NT2/D1 (cell line): ENCODE data around the gene MIPOL1.

Experiments used
- SUZ12 ChIP-seq: IDR thresholded peaks from 2 replicates; pipeline ENCODE4 v1.6.1; 2011; ENCODE audit not compliant: insufficient read length, insufficient read depth; ENCODE audit errors: extremely low read depth
- YY1 ChIP-seq: IDR thresholded peaks from 2 replicates; pipeline ENCODE4 v1.6.1; 2011; ENCODE audit not compliant: insufficient read length, insufficient read depth
- ZNF274 ChIP-seq: IDR thresholded peaks from 2 replicates; pipeline ENCODE4 v1.6.1; 2011; ENCODE audit warnings: mild to moderate bottlenecking, low read depth, low read length

DNA sequence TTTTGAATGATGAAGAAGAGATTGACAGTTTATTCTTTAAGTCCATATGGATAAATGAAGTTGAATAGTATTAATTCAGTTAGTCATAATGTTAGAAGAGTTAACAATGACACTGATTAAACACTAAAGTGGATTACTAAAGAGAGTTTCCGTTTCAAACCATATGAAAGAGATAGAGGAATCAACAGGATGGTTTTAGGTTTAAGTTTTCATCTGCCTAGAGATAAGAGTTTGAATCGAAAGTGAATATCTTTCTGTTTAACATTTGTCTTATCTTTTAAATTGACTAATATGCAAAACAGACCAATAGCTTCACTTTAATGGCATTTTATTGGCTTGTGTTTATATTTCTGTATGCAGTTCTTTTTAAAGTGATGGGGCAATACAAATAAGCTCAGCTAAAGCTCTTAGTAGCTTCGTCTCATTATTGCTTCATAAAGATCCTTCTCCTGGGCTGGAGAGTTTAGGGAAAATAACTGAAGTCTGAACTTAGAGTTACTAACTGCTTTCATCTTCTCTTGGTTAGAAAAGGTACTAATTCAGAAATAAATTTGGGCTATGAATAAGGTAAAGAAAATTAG, 66.0 kb downstream of the MIPOL1 start:
- TF ChIP-seq ZNF274, result no peak
- TF ChIP-seq YY1, result no peak
- no peak for TF ChIP-seq SUZ12
